H1 (cell line): ENCODE measurements around the gene HIC1. TPM values are rescaled to one million over a fixed set of nuclear protein-coding genes. Genes with fewer than 3 reads are reported as not detected.

ENCODE experiments used
- CTCF ChIA-PET: fragments of 300-600 bp; sonication (Branson Sonifier 250); formaldehyde crosslinking; loops from one replicate; lab custom pipeline; 2021; ENCODE audit not compliant: partially characterized antibody; lab: Charles Lee
- POLR2A ChIA-PET: fragments of 300-600 bp; sonication (Branson Sonifier 250); formaldehyde crosslinking; loops from one replicate; lab custom pipeline; 2021; ENCODE audit warnings: inconsistent platforms; ENCODE audit not compliant: partially characterized antibody; lab: Charles Lee
- DNase-seq, 2 experiments: peaks; one replicate each; pipeline versions ENCODE4 v3.0.0 to v3.0.0-alpha.2; 2010 to 2022; ENCODE audit warnings: low spot score in 2 of 2, low read depth in 1 of 2, mixed read lengths in 1 of 2
- FAIRE-seq: peaks from 2 replicates; lab custom pipeline; 2011; peaks lifted over from hg19 to GRCh38; lab: Jason Lieb, UNC
- H2AFZ ChIP-seq: 2 replicates; pipeline ENCODE4 v1.8.1; 2012; ENCODE audit warnings: low read length, inconsistent platforms
- H2AK5ac ChIP-seq: 2 replicates; pipeline ENCODE4 v1.6.1; 2013; ENCODE audit warnings: low read depth, low read length
- H2BK120ac ChIP-seq: replicated peaks from 2 replicates; pipeline ENCODE3; 2013; ENCODE audit warnings: low read depth, low read length, inconsistent platforms
- H2BK12ac ChIP-seq: 2 replicates; pipeline ENCODE4 v1.6.1; 2013; ENCODE audit warnings: low read depth, low read length
- H2BK15ac ChIP-seq: 2 replicates; pipeline ENCODE4 v1.6.1; 2013; ENCODE audit warnings: low read length
- H2BK20ac ChIP-seq: 2 replicates; pipeline ENCODE4 v1.6.1; 2013; ENCODE audit warnings: low read length
- H2BK5ac ChIP-seq: 2 replicates; pipeline ENCODE4 v1.6.1; 2013; ENCODE audit warnings: low read depth, low read length
- H3K14ac ChIP-seq: 2 replicates; pipeline ENCODE4 v1.6.1; 2013; ENCODE audit warnings: inconsistent platforms; ENCODE audit not compliant: insufficient read length
- H3K18ac ChIP-seq: 2 replicates; pipeline ENCODE4 v1.6.1; 2013; ENCODE audit warnings: low read length; ENCODE audit errors: extremely low read depth
- H3K23ac ChIP-seq: 2 replicates; pipeline ENCODE4 v1.6.1; 2013; ENCODE audit warnings: inconsistent platforms; ENCODE audit not compliant: insufficient read length
- H3K23me2 ChIP-seq: 2 replicates; pipeline ENCODE4 v1.6.1; 2013; ENCODE audit warnings: low read depth, low read length
- H3K27ac ChIP-seq: 2 replicates; pipeline ENCODE4 v1.6.1; 2011; ENCODE audit warnings: low read depth, low read length, inconsistent platforms
- H3K27me3 ChIP-seq, 4 experiments: replicated peaks in 1 of 4; 1 replicate in 1 of 4; 2 replicates in 3 of 4; pipeline versions ENCODE4 v1.6.1 to v1.8.1; 2011 to 2013; ENCODE audit warnings: low read length in 3 of 4, mild to moderate bottlenecking in 3 of 4, inconsistent platforms in 2 of 4, mixed read lengths in 2 of 4, moderate library complexity in 1 of 4; ENCODE audit not compliant: control insufficient read depth in 3 of 4, insufficient read depth in 3 of 4; ENCODE audit errors: extremely low read depth in 1 of 4
- H3K36me3 ChIP-seq, 4 experiments: 2 replicates each; pipeline versions ENCODE4 v1.6.1 to v1.8.1; 2011 to 2013; ENCODE audit warnings: mild to moderate bottlenecking in 4 of 4, low read length in 3 of 4, moderate library complexity in 2 of 4, control low read depth in 1 of 4, inconsistent platforms in 1 of 4; ENCODE audit not compliant: insufficient read depth in 4 of 4, control insufficient read depth in 2 of 4
- H3K4ac ChIP-seq: replicated peaks from 2 replicates; pipeline ENCODE3; 2013; ENCODE audit warnings: low read length, low read depth, mixed read lengths, inconsistent platforms; ENCODE audit not compliant: insufficient read length
- H3K4me1 ChIP-seq, 4 experiments: replicated peaks in 1 of 4; 1 replicate in 1 of 4; 2 replicates in 3 of 4; pipeline versions ENCODE4 v1.6.1 to v1.8.1; 2011 to 2013; ENCODE audit warnings: low read length in 3 of 4, inconsistent platforms in 2 of 4, mixed read lengths in 1 of 4; ENCODE audit not compliant: insufficient read depth in 4 of 4, control insufficient read depth in 3 of 4
- H3K4me2 ChIP-seq, 2 experiments: 2 replicates each; pipeline versions ENCODE4 v1.6.1 to v1.8.1; 2011 to 2013; ENCODE audit warnings: low read depth in 2 of 2, low read length in 2 of 2, control low read depth in 1 of 2, inconsistent platforms in 1 of 2, mild to moderate bottlenecking in 1 of 2; ENCODE audit not compliant: insufficient read depth in 1 of 2
- H3K4me3 ChIP-seq, 4 experiments: fragments of 200-600, 300-600 bp in 1 of 4; sonication (generic), shearing (Covaris generic), sonication (Bioruptor Twin) in 1 of 4; 2 replicates each; pipeline versions ENCODE4 v1.5.1 to v1.8.1; 2011 to 2016; ENCODE audit warnings: low read length in 4 of 4, low read depth in 3 of 4, control low read depth in 2 of 4, inconsistent platforms in 2 of 4, mild to moderate bottlenecking in 2 of 4, mixed read lengths in 1 of 4, moderate library complexity in 1 of 4; ENCODE audit not compliant: insufficient read depth in 2 of 4; ENCODE audit errors: extremely low read depth in 1 of 4
- H3K56ac ChIP-seq: replicated peaks from 2 replicates; pipeline ENCODE3; 2013; ENCODE audit warnings: low read depth, mild to moderate bottlenecking, mixed read lengths, low read length, inconsistent platforms; ENCODE audit not compliant: insufficient read length
- H3K79me1 ChIP-seq: 2 replicates; pipeline ENCODE4 v1.6.1; 2013; ENCODE audit warnings: low read depth, low read length, control low read depth
- H3K79me2 ChIP-seq, 2 experiments: 2 replicates each; pipeline versions ENCODE4 v1.6.1 to v1.8.1; 2012 to 2013; ENCODE audit warnings: low read length in 2 of 2, mild to moderate bottlenecking in 2 of 2, inconsistent platforms in 1 of 2; ENCODE audit not compliant: insufficient read depth in 2 of 2, control insufficient read depth in 1 of 2
- H3K9ac ChIP-seq, 4 experiments: replicated peaks in 1 of 4; 1 replicate in 1 of 4; 2 replicates in 3 of 4; pipeline versions ENCODE4 v1.6.1 to v1.8.1; 2011 to 2013; ENCODE audit warnings: low read depth in 3 of 4, low read length in 3 of 4, control low read depth in 2 of 4, mild to moderate bottlenecking in 2 of 4, moderate library complexity in 2 of 4, inconsistent platforms in 1 of 4; ENCODE audit errors: extremely low read depth in 1 of 4
- H3K9me3 ChIP-seq, 2 experiments: 2 replicates each; pipeline versions ENCODE4 v1.6.1 to v1.8.1; 2012 to 2013; ENCODE audit warnings: mild to moderate bottlenecking in 2 of 2, moderate library complexity in 2 of 2, control low read depth in 1 of 2, inconsistent platforms in 1 of 2, low read depth in 1 of 2, low read length in 1 of 2, mixed read lengths in 1 of 2; ENCODE audit not compliant: insufficient read depth in 2 of 2
- H4K20me1 ChIP-seq, 2 experiments: replicated peaks in 1 of 2; 2 replicates each; pipeline versions ENCODE3 to v1.8.1; 2011 to 2013; ENCODE audit warnings: inconsistent platforms in 2 of 2, low read length in 2 of 2, mild to moderate bottlenecking in 1 of 2; ENCODE audit not compliant: insufficient read depth in 2 of 2, control insufficient read depth in 1 of 2
- H4K5ac ChIP-seq: 2 replicates; pipeline ENCODE4 v1.6.1; 2013; ENCODE audit warnings: low read length, low read depth, mixed read lengths, inconsistent platforms; ENCODE audit not compliant: insufficient read length
- H4K8ac ChIP-seq: 2 replicates; pipeline ENCODE4 v1.8.0; 2013; ENCODE audit warnings: mild to moderate bottlenecking, moderate library complexity, low read length, inconsistent platforms; ENCODE audit not compliant: insufficient read depth; ENCODE audit errors: extremely low read depth
- H4K91ac ChIP-seq: replicated peaks from 2 replicates; pipeline ENCODE3; 2013; ENCODE audit warnings: low read length, mixed read lengths, inconsistent platforms; ENCODE audit not compliant: insufficient read length
- ASH2L ChIP-seq: fragments of 200-600, 300-600 bp; sonication (generic); IDR thresholded peaks from one replicate; pipeline ENCODE4 v1.7.1; 2017; ENCODE audit warnings: low read length
- ATF3 ChIP-seq: IDR thresholded peaks from 2 replicates; pipeline ENCODE4 v1.6.1; 2011; ENCODE audit warnings: low read depth, mild to moderate bottlenecking, low read length; ENCODE audit not compliant: insufficient read depth
- CHD1 ChIP-seq: IDR thresholded peaks from 2 replicates; pipeline ENCODE4 v1.6.1; 2012; ENCODE audit warnings: low read depth, low read length, improper control_type of control experiment
- CHD2 ChIP-seq: IDR thresholded peaks from 2 replicates; pipeline ENCODE4 v1.6.1; 2012; ENCODE audit warnings: low read length, improper control_type of control experiment
- HDAC6 ChIP-seq: IDR thresholded peaks from one replicate; pipeline ENCODE4 v1.7.1; 2012; ENCODE audit warnings: low read depth, mild to moderate bottlenecking, inconsistent platforms, low read length, moderate library complexity
- KDM1A ChIP-seq: fragments of 200-600, 300-600 bp; sonication (generic); IDR thresholded peaks from 2 replicates; pipeline ENCODE4 v1.7.1; 2016; ENCODE audit warnings: mild to moderate bottlenecking, low read length, borderline replicate concordance
- KDM4A ChIP-seq: IDR thresholded peaks from one replicate; pipeline ENCODE4 v1.7.1; 2012; ENCODE audit warnings: low read depth, mild to moderate bottlenecking, moderate library complexity, low read length, inconsistent platforms; ENCODE audit not compliant: severe bottlenecking
- NRF1 ChIP-seq: IDR thresholded peaks from 2 replicates; pipeline ENCODE4 v1.6.1; 2011; ENCODE audit warnings: mild to moderate bottlenecking, low read depth, low read length, improper control_type of control experiment
- RNF2 ChIP-seq: fragments of 200-900, 300-1000 bp; sonication (generic); IDR thresholded peaks from 2 replicates; pipeline ENCODE4 v1.7.1; 2016; ENCODE audit warnings: borderline replicate concordance, low read depth, mild to moderate bottlenecking, antibody characterized with exemption, low read length; ENCODE audit not compliant: poor library complexity, severe bottlenecking; ENCODE audit errors: missing control alignments
- SP4 ChIP-seq: IDR thresholded peaks from 2 replicates; pipeline ENCODE4 v1.6.1; 2012; ENCODE audit warnings: low read length, inconsistent platforms
- SUZ12 ChIP-seq: fragments of 200-600 bp; sonication (generic); IDR thresholded peaks from 2 replicates; pipeline ENCODE4 v1.6.1; 2012; ENCODE audit warnings: mild to moderate bottlenecking, inconsistent platforms, low read length, moderate library complexity, mixed read lengths
- TCF12 ChIP-seq: IDR thresholded peaks from 2 replicates; pipeline ENCODE4 v1.6.1; 2011; ENCODE audit warnings: low read depth, mild to moderate bottlenecking, low read length
- YY1 ChIP-seq: IDR thresholded peaks from 2 replicates; pipeline ENCODE4 v1.6.1; 2011; ENCODE audit warnings: low read depth, mild to moderate bottlenecking, low read length
- WGBS, 2 experiments: shearing (Covaris generic) in 1 of 2; methylation state at CpG; one replicate each; pipeline versions ENCODE4 v1.1.6 to v1.1.7; 2013 to 2015; ENCODE audit warnings: low lambda C conversion rate in 2 of 2, mixed read lengths in 2 of 2, inconsistent platforms in 1 of 2, low coverage in 1 of 2, missing lambda C conversion rate in 1 of 2; ENCODE audit not compliant: insufficient replicate concordance in 2 of 2, insufficient coverage in 1 of 2, insufficient read length in 1 of 2; ENCODE audit errors: extremely low coverage in 1 of 2, missing lambda C conversion rate in 1 of 2; 5-methylcytosine and 5-hydroxymethylcytosine counted together
- polyA plus RNA-seq, 7 experiments: library from polyadenylated mRNA; depleted of rRNA in 3 of 7; stranded (reverse) in 5 of 7; unstranded in 2 of 7; fragments of >200 nt in 5 of 7; fragments of 200-250 nt in 2 of 7; gene quantifications; 1 replicate in 5 of 7; 2 replicates in 1 of 7; 4 replicates in 1 of 7; pipeline versions ENCODE4 v1.2.1 to v1.2.3, GENCODE V29; 2011 to 2013; ENCODE audit warnings: missing spikeins in 2 of 7, mixed read lengths in 2 of 7
- total RNA-seq: library from RNA; stranded (reverse); fragmentation: NEBNext Ultra II Directional; extraction: Animal tissue kit (Norgen Biotek cat#: 25700); gene quantifications from 2 replicates; pipeline ENCODE4 v1.2.1, GENCODE V29; 2021

The HIC1 gene
- total and polyA plus RNA-seq, 2 of the 8 experiments (the other 6 are each of a cell fraction or from before 2014, with no cell fraction given), result 0.06 to 0.09 TPM

DNA sequence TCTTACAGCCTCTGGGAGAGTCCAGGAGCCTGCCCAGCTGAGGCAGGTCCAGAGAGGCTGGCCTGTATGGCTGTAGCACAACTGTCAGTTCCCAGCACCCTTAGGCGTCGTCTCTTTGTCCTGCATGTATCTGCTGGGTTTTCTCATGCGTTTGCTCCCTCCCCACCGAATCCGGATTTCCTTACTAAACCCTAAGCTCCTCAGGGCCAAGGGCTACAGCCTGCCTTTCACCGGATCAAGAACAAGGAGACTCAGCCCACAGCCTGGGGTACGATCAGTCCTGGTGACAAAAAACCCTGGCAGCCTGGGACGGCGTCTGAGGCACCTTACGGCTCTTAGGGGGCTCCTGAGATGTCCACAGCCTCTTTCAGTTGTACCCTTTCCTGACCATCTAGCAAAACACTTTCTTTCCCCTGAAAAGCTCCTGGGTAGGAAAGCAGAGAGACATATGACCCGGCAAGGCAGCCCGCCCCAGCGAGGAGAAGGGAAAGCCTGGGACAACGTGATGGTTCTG lies 12.2 kb downstream of the HIC1 start:
- H3K9ac ChIP-seq, result no peak overlapping the region
- H4K5ac ChIP-seq, result no peak overlapping the region
- no peak overlapping the region for H2BK120ac ChIP-seq
- H2AFZ ChIP-seq, result no peak overlapping the region
- DNase-seq, result no peak
- no peak overlapping the region for H3K14ac ChIP-seq
- no peak overlapping the region for H2AK5ac ChIP-seq
- H2BK20ac ChIP-seq, result no peak overlapping the region
- H3K4me1 ChIP-seq, result peaks cover 0 to 20% (median 13%) of the 10 kb centered on the region in 4 experiments; a peak in 6 of 7 replicates
- H3K56ac ChIP-seq, result no peak overlapping the region
- H3K23ac ChIP-seq, result no peak overlapping the region
- no peaks in the 10 kb centered on the region for H3K27me3 ChIP-seq
- no peak overlapping the region for H3K4me3 ChIP-seq
- CTCF ChIA-PET, result interaction anchor here (0.7 to 11.7 kb wide), 12 partner anchors 10 to 178 kb away, joined by 3 to 122 read pairs (median 4); partner anchors contain the start of gene HIC1
- POLR2A ChIA-PET, result interaction anchor here (1.4 to 1.9 kb wide), 2 partner anchors 8 to 178 kb away, joined by 4 read pairs; no protein-coding TSS in a partner anchor
- H3K4me2 ChIP-seq, result no peak overlapping the region
- no peak overlapping the region for H2BK12ac ChIP-seq
- no peak overlapping the region for H4K8ac ChIP-seq
- H2BK15ac ChIP-seq, result no peak overlapping the region
- no peaks in the 10 kb centered on the region for H3K79me1 ChIP-seq
- H3K9me3 ChIP-seq, result no peaks in the 10 kb centered on the region
- WGBS, 2 experiments, result 92% methylated on average over 14 of the region's 14 CpGs; no CpG with 5 or more reads in 1 of the 2 experiments
- no peak overlapping the region for H4K91ac ChIP-seq
- no peak overlapping the region for H3K18ac ChIP-seq
- peaks cover 6 to 9% of the 10 kb centered on the region in 2 experiments for H4K20me1 ChIP-seq
- H3K79me2 ChIP-seq, result no peaks in the 10 kb centered on the region
- H3K4ac ChIP-seq, result no peak overlapping the region
- no peak for FAIRE-seq
- H2BK5ac ChIP-seq, result no peak overlapping the region
- no peaks in the 10 kb centered on the region for H3K23me2 ChIP-seq
- peaks cover 0 to 4% (median 0%) of the 10 kb centered on the region in 4 experiments; a peak in 1 of 8 replicates for H3K36me3 ChIP-seq
- no peak overlapping the region for H3K27ac ChIP-seq
- no peak for TF ChIP-seq ATF3
- TF ChIP-seq KDM1A, result no peak
- TF ChIP-seq NRF1, result no peak
- no peak for TF ChIP-seq CHD1
- TF ChIP-seq ASH2L, result no peak
- no peak for TF ChIP-seq RNF2
- no peak for TF ChIP-seq CHD2
- no peak for TF ChIP-seq HDAC6
- TF ChIP-seq TCF12, result no peak
- TF ChIP-seq SP4, result no peak
- TF ChIP-seq YY1, result no peak
- no peak for TF ChIP-seq KDM4A
- no peak for TF ChIP-seq SUZ12
